Naive B cell (primary cell): Measurements from ENCODE around the gene SNAI3. TPM values are rescaled to one million over a fixed set of nuclear protein-coding genes. Genes with fewer than 3 reads are reported as not detected.

ENCODE experiments used
- ATAC-seq, 2 donors: fragments of 150-1000 bp; cut with Tn5 transposase; 2 replicates each; pipeline ENCODE4 v1.10.0; 2021; ENCODE audit warnings: low read depth in 2 of 2, mild to moderate bottlenecking in 2 of 2, moderate library complexity in 2 of 2
- DNase-seq: peaks from one replicate; pipeline ENCODE4 v3.0.0; 2022
- H3K27ac Mint-ChIP-seq, 6 donors: one replicate each; pipeline ENCODE4 v1.8.0; 2020 to 2022; ENCODE audit warnings: mild to moderate bottlenecking in 6 of 6, mixed read lengths in 6 of 6, moderate library complexity in 5 of 6, inconsistent platforms in 2 of 6
- H3K27me3 Mint-ChIP-seq, 3 donors: one replicate each; pipeline ENCODE4 v1.8.0; 2021 to 2022; ENCODE audit warnings: mixed read lengths in 3 of 3, mild to moderate bottlenecking in 1 of 3
- H3K36me3 Mint-ChIP-seq, 2 donors: one replicate each; pipeline ENCODE4 v1.8.0; 2020 to 2022; ENCODE audit warnings: mixed read lengths in 2 of 2, inconsistent platforms in 1 of 2, mild to moderate bottlenecking in 1 of 2
- H3K4me1 Mint-ChIP-seq, 3 donors: one replicate each; pipeline ENCODE4 v1.8.0; 2020 to 2022; ENCODE audit warnings: mixed read lengths in 3 of 3, inconsistent platforms in 1 of 3, mild to moderate bottlenecking in 1 of 3, moderate library complexity in 1 of 3
- H3K4me3 Mint-ChIP-seq, 8 donors: one replicate each; pipeline ENCODE4 v1.8.0; 2020 to 2022; ENCODE audit warnings: mild to moderate bottlenecking in 8 of 8, mixed read lengths in 8 of 8, moderate library complexity in 8 of 8, inconsistent platforms in 2 of 8
- H3K9me3 Mint-ChIP-seq, 7 donors: one replicate each; pipeline ENCODE4 v1.8.0; 2020 to 2022; ENCODE audit warnings: mixed read lengths in 7 of 7, mild to moderate bottlenecking in 5 of 7, inconsistent platforms in 2 of 7, moderate library complexity in 1 of 7
- polyA plus RNA-seq, 6 donors: library from polyadenylated mRNA; unstranded; fragments of 300-500 nt; fragmentation: Illumina TruSeq; gene quantifications; one replicate each; pipeline ENCODE4 v1.2.3, GENCODE V29; 2021; ENCODE audit warnings: low read depth in 6 of 6

The SNAI3 gene
- polyA plus RNA-seq, 6 donors from 2014 or later, result 1.4 to 9.0 (median 5.9) TPM

DNA sequence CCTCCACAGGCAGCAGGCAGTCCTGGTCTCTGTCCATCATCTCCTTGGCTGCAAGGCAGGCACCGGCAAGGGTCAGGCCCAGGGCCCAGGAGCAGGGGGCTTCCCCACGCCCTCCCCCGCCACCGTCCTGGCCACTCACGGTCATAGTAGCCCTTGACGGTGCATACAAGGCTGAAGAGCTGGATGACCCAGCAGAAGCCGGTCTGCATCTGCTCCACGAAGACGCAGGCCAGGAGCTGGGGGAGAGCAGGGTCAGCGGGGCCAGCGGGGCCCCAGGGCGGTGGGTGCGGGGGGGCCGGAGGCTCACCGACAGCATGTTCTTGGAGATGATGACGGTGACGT lies 40.1 kb upstream of the SNAI3 start:
- Mint-ChIP-seq H3K36me3 (no peaks in the 10 kb centered on the region), H3K4me3 (no peak overlapping the region), H3K27me3 (no peaks in the 10 kb centered on the region), H3K4me1 (peaks cover 0 to 3% (median 3%) of the 10 kb centered on the region in 3 donors), H3K9me3 (no peaks in the 10 kb centered on the region), H3K27ac (no peak overlapping the region)
- DNase-seq (no peak), ATAC-seq (no peak)

- ATAC-seq (no peak), DNase-seq (no peak)
- Mint-ChIP-seq H3K27me3 (no peaks in the 10 kb centered on the region), H3K27ac (no peak overlapping the region), H3K4me1 (peaks cover 0 to under 1% (median 0%) of the 10 kb centered on the region in 3 donors), H3K4me3 (no peak overlapping the region), H3K36me3 (no peaks in the 10 kb centered on the region), H3K9me3 (no peaks in the 10 kb centered on the region)
Measured at GRCh38 chr16:88725609-88726407, 39.5 kb upstream of the SNAI3 start.

DNA sequence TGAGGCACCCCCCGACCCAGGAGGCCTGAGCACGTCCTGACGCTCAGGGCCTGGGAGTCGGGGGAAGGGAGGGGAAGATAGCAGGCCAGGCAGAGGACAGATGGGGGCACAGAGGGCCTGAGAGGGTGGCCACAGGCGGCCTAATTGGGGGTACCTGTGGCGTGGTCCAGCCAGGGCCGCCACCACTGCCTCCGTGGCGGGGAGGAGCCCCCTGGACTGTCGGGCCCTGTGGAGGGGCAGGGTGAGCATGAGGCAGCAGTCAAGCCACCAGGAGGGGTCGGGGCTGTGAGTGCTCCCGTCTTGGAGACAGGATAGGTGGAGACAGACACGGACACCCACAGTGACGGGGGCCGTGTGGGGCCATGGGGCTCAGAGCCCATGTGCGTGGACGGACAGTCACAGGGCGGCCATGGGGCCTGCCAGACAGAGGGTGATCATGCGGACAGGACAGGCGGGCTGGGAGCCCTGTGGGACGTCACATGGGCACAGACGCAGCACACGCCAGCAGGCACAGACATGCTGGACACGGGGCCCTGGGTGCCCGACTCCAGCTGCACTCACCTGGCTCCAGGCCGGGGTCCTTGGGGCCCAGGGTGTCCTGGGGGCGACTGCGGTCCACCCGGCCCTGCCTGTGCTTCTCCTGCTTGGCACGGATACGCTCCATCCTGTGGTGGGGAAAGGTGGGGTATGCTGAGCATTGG lies 38.7 kb upstream of the SNAI3 start:
- Mint-ChIP-seq H3K36me3 (no peaks in the 10 kb centered on the region), H3K4me1 (peaks cover 0 to 8% (median 0%) of the 10 kb centered on the region in 3 donors)

GRCh38 chr16:88723911-88724310 lies 37.6 kb upstream of the SNAI3 start:
- H3K36me3 Mint-ChIP-seq, result no peaks in the 10 kb centered on the region
- no peaks in the 10 kb centered on the region for H3K9me3 Mint-ChIP-seq
- no peak overlapping the region for H3K27ac Mint-ChIP-seq
- no peak for DNase-seq
- H3K4me1 Mint-ChIP-seq, result peaks cover 0 to 8% (median 0%) of the 10 kb centered on the region in 3 donors
- no peak for ATAC-seq
- H3K4me3 Mint-ChIP-seq, result no peak overlapping the region
- H3K27me3 Mint-ChIP-seq, result no peaks in the 10 kb centered on the region

More for the DNA sequence above, 38.7 kb upstream of the SNAI3 start:
- DNase-seq (no peak), ATAC-seq (no peak)
- H3K4me3 Mint-ChIP-seq, result no peak overlapping the region
- H3K27me3 Mint-ChIP-seq, result no peaks in the 10 kb centered on the region
- no peaks in the 10 kb centered on the region for H3K9me3 Mint-ChIP-seq
- no peak overlapping the region for H3K27ac Mint-ChIP-seq

GRCh38 chr16:88723507-88723887 lies 37.2 kb upstream of the SNAI3 start:
- no peak overlapping the region for H3K27ac Mint-ChIP-seq
- H3K36me3 Mint-ChIP-seq, result no peaks in the 10 kb centered on the region
- H3K4me3 Mint-ChIP-seq, result no peak overlapping the region

DNA sequence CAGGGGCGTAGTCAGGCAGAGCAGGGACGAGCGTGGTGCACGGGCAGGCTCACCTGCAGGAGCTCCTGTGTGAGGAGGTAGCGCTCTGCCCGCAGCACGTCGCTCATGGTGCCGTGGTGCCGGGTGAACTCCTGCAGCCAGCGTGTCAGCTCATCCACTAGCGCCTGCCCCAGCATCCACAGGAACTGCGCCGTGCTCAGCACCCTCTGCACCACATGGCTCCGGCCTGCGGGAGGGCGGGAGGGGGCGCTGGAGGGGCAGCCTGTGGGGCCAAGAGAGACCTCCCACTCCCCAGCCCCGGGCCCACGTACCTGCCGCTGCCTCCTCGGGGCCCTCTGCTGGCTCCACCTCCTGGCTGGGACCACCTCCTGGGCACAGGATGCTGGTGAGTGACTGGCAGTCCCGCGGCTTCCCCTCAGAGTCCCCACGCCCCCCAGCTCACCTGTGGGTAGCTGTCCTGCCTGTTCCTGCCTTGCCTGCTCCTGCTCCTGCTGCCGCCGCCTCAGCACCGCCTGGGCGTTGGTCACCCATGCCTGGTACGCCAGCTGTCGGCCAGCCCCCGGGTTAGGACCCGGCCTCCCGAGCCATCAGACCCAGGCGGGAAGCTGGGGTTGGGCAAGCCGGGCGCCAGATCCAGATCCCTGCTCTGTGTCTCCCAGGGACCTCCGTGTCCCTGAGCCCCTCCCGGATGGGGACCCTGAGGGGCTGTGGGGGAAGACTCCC lies 36.6 kb upstream of the SNAI3 start:
- Mint-ChIP-seq H3K9me3 (no peaks in the 10 kb centered on the region), H3K4me3 (no peak overlapping the region), H3K36me3 (no peaks in the 10 kb centered on the region), H3K27me3 (no peaks in the 10 kb centered on the region), H3K4me1 (peaks cover 0 to 8% (median 0%) of the 10 kb centered on the region in 3 donors), H3K27ac (no peak overlapping the region)
- ATAC-seq (no peak), DNase-seq (no peak)

More at GRCh38 chr16:88723507-88723887, 37.2 kb upstream of the SNAI3 start:
- Mint-ChIP-seq H3K4me1 (peaks cover 0 to 8% (median 0%) of the 10 kb centered on the region in 3 donors), H3K9me3 (no peaks in the 10 kb centered on the region), H3K27me3 (no peaks in the 10 kb centered on the region)
- ATAC-seq, result no peak
- no peak for DNase-seq

DNA sequence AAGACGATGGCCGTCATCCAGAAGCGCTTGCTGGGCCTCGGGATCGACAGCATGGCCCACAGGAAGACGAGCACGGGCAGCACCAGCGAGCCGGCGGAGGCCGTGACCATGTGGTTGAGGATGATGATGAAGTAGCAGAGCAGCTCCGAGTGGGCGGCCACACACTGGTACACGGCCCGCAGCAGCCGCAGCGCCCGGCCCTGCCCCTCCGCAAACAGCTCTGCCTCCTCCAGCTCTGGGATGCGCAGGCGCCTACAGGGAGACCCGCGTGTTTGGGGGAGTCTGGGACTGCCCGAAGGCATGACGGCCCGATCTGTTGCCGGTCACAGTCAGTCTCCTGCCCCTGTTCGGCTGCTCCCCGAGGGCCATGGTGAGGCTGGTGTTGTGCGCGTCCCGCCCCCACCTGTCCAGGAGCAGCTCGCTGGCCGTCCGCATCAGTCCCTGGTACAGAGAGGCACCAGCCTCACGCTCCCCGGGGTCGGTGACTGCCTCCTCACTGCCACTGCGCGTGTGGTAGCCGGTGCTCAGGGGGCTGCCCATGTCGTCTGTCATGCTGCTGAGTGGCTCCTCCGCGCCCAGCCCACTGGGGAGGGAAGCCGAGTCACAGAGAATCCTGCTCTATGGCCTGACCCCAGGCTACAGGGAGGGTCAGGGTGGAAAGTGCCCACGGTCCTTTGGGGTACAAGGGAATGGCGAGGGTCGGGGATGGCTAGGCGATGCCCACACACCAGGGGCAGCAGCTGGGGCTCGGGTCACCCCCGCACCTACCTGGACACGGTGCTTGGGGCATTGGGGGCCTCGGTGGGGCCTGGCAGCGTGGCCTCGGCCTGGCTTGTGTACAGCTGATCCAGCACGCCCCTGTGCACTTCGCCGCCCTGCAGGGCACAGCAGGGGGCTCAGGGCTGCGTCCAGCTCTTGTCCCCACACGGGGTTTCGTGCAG lies 35.8 kb upstream of the SNAI3 start:
- Mint-ChIP-seq H3K27me3 (no peaks in the 10 kb centered on the region), H3K27ac (no peak overlapping the region)

GRCh38 chr16:88721236-88721635 lies 34.9 kb upstream of the SNAI3 start:
- no peaks in the 10 kb centered on the region for H3K9me3 Mint-ChIP-seq
- H3K4me1 Mint-ChIP-seq, result peaks cover 0 to 8% (median 0%) of the 10 kb centered on the region in 3 donors
- peaks cover 0 to 7% of the 10 kb centered on the region in 2 donors for H3K36me3 Mint-ChIP-seq
- H3K27ac Mint-ChIP-seq, result no peak overlapping the region
- no peak for DNase-seq
- ATAC-seq, result no peak
- H3K4me3 Mint-ChIP-seq, result no peak overlapping the region
- no peaks in the 10 kb centered on the region for H3K27me3 Mint-ChIP-seq

More for the DNA sequence above, 35.8 kb upstream of the SNAI3 start:
- Mint-ChIP-seq H3K4me3 (no peak overlapping the region), H3K36me3 (peaks cover 0 to 6% of the 10 kb centered on the region in 2 donors), H3K4me1 (peaks cover 0 to 8% (median 0%) of the 10 kb centered on the region in 3 donors), H3K9me3 (no peaks in the 10 kb centered on the region)
- no peak for DNase-seq
- ATAC-seq, result no peak

- H3K36me3 Mint-ChIP-seq, result peaks cover 0 to 7% of the 10 kb centered on the region in 2 donors
- no peaks in the 10 kb centered on the region for H3K9me3 Mint-ChIP-seq
- no peak for ATAC-seq
- H3K27me3 Mint-ChIP-seq, result no peaks in the 10 kb centered on the region
- H3K4me3 Mint-ChIP-seq, result no peak overlapping the region
- peak overlapping the region in 1 of 6 donors; percentile 85 for H3K27ac Mint-ChIP-seq
- no peak for DNase-seq
- peaks cover 0 to 8% (median 0%) of the 10 kb centered on the region in 3 donors for H3K4me1 Mint-ChIP-seq
Measured at GRCh38 chr16:88720396-88720970, 34.2 kb upstream of the SNAI3 start.

DNA sequence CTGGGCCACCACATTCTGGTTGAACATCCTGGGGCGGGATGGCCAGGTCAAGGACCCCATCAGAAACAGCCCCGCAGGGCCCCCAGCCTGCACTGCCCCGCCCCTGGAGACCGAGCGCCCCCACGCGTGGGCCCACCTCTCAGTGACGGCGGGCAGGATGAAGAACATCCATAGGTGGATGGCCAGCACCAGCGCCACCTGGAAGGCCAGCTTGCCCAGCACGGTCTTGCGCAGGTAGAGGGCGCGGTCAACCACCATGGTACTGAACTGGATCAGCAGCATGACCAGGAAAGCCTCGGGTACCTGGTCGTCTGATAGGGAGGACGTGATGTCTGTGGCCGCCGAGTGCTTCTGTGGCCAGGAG lies 33.6 kb upstream of the SNAI3 start:
- Mint-ChIP-seq H3K9me3 (no peaks in the 10 kb centered on the region), H3K36me3 (peaks cover 0 to 7% of the 10 kb centered on the region in 2 donors), H3K27ac (no peak overlapping the region), H3K27me3 (no peaks in the 10 kb centered on the region), H3K4me3 (no peak overlapping the region), H3K4me1 (peaks cover 0 to 8% (median 0%) of the 10 kb centered on the region in 3 donors)
- no peak for DNase-seq
- ATAC-seq, result no peak

DNA sequence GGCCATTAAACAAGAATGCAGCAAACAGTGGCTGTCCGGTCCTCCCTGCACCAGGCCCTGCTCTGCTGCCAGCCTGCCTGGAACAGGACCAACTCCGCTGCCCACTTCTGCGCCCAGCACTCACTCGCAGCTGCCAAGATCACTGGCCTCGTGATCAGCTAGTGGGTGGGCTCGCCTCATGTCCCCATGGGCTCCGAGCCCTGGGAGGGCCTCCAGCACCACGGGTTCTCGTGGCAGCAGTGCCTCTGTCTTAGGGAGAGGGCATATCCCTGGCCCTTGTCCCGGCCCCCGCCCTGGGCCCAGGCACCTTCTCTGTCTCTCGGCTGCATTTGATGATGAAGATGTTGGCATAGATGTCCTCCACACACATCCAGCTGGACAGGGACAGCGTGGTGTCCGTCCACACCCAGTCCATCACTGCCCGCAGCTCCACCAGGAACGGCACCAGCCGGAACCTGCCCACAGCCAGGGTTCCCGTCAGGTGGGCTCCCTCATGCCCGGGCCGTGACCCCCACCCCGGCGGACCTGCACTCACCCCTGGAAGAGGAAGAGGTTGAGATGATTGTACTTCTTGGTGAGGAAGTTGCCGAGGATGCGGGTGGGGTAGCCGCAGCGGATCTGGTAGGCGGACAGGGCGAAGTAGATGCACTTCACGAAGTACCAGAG lies 33.1 kb upstream of the SNAI3 start:
- no peaks in the 10 kb centered on the region for H3K27me3 Mint-ChIP-seq
- no peaks in the 10 kb centered on the region for H3K9me3 Mint-ChIP-seq
- peaks cover 0 to 7% of the 10 kb centered on the region in 2 donors for H3K36me3 Mint-ChIP-seq
- DNase-seq (no peak), ATAC-seq (no peak)
- peaks cover 0 to 8% (median 0%) of the 10 kb centered on the region in 3 donors for H3K4me1 Mint-ChIP-seq
- H3K4me3 Mint-ChIP-seq, result no peak overlapping the region
- H3K27ac Mint-ChIP-seq, result peak overlapping the region in 1 of 6 donors; percentile 30

DNA sequence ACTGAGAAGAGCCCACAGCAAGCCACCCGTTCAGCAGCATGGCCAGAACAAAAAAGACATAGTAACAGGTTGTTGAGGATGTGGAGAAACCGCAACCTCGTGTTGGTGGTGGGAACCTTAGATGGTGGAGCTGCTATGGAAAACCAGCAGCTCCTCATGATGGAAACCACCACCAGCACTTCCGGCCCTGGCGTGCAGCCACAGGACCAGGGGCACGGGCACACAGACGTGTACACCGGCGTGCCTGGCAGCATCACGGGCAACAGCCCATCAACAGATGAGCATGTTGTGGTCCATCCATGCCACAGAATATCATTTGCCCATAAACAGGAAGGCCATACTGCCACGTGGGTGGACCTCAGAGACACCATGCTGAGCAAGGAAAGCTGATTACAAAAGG lies 31.9 kb upstream of the SNAI3 start:
- H3K4me1 Mint-ChIP-seq, result peaks cover 0 to 8% (median 0%) of the 10 kb centered on the region in 3 donors
- no peaks in the 10 kb centered on the region for H3K9me3 Mint-ChIP-seq
- no peak for DNase-seq
- ATAC-seq, result no peak
- H3K27me3 Mint-ChIP-seq, result no peaks in the 10 kb centered on the region
- peaks cover 0 to 7% of the 10 kb centered on the region in 2 donors for H3K36me3 Mint-ChIP-seq
- H3K27ac Mint-ChIP-seq, result peak overlapping the region in 1 of 6 donors; percentile 48
- no peak overlapping the region for H3K4me3 Mint-ChIP-seq
